GM23338 (cell line): ENCODE results near the gene TCP11. TPM values are rescaled to one million over a fixed set of nuclear protein-coding genes. Genes with fewer than 3 reads are reported as not detected.

Experiments used
- ATAC-seq: fragments of 200-7000 bp; cut with Tn5 transposase; 3 replicates; pipeline ENCODE4 v1.9.1; 2020
- DNase-seq: peaks from one replicate; pipeline ENCODE4 v3.0.0-alpha.2; 2015; ENCODE audit warnings: low spot score
- H2AFZ ChIP-seq: fragments of 200-600 bp; sonication (generic); 2 replicates; pipeline ENCODE4 v1.8.0; 2016; ENCODE audit warnings: antibody characterized with exemption, mild to moderate bottlenecking, moderate library complexity
- H3F3A ChIP-seq: fragments of 200-600 bp; sonication (generic); replicated peaks from 2 replicates; pipeline ENCODE4 v1.8.0; 2017; ENCODE audit warnings: antibody characterized with exemption, mixed run types, low read depth
- H3K27ac ChIP-seq: fragments of 200-600 bp; sonication (generic); 2 replicates; pipeline ENCODE4 v1.6.1; 2016; ENCODE audit warnings: low read depth
- H3K27me3 ChIP-seq: fragments of 200-600 bp; sonication (generic); 2 replicates; pipeline ENCODE4 v1.8.0; 2016; ENCODE audit warnings: mild to moderate bottlenecking, mixed run types, moderate library complexity; ENCODE audit not compliant: insufficient read depth
- H3K36me3 ChIP-seq: fragments of 200-600 bp; sonication (generic); 2 replicates; pipeline ENCODE4 v1.8.0; 2016; ENCODE audit warnings: mild to moderate bottlenecking; ENCODE audit not compliant: insufficient read depth
- H3K4me1 ChIP-seq: fragments of 200-600 bp; sonication (generic); 2 replicates; pipeline ENCODE4 v1.8.0; 2016; ENCODE audit warnings: mild to moderate bottlenecking, moderate library complexity; ENCODE audit not compliant: insufficient read depth
- H3K4me2 ChIP-seq: fragments of 200-600 bp; sonication (generic); 2 replicates; pipeline ENCODE4 v1.7.1; 2017; ENCODE audit warnings: mixed run types
- H3K4me3 ChIP-seq: fragments of 200-600 bp; sonication (generic); 2 replicates; pipeline ENCODE4 v1.6.1; 2016; ENCODE audit warnings: mixed run types
- H3K79me2 ChIP-seq: fragments of 200-600 bp; sonication (generic); replicated peaks from 2 replicates; pipeline ENCODE4 v1.8.0; 2017; ENCODE audit warnings: mild to moderate bottlenecking; ENCODE audit not compliant: insufficient read depth
- H3K9me2 ChIP-seq: fragments of 200-600 bp; sonication (generic); 2 replicates; pipeline ENCODE4 v1.8.0; 2017; ENCODE audit not compliant: insufficient read depth
- H4K20me1 ChIP-seq: fragments of 200-600 bp; sonication (generic); replicated peaks from 2 replicates; pipeline ENCODE4 v1.8.0; 2017; ENCODE audit warnings: mild to moderate bottlenecking; ENCODE audit not compliant: insufficient read depth
- H3K27ac Mint-ChIP-seq: 2 replicates; pipeline ENCODE4 v1.8.0; 2020; ENCODE audit warnings: inconsistent platforms, mild to moderate bottlenecking, moderate library complexity, mixed read lengths
- H3K27me3 Mint-ChIP-seq: 3 replicates; pipeline ENCODE4 v1.8.0; 2022; ENCODE audit warnings: low read depth, mild to moderate bottlenecking, moderate library complexity, mixed read lengths, inconsistent platforms; ENCODE audit not compliant: insufficient read depth, poor library complexity
- H3K36me3 Mint-ChIP-seq: 3 replicates; pipeline ENCODE4 v1.8.0; 2021; ENCODE audit warnings: low read depth, mild to moderate bottlenecking, inconsistent platforms, moderate library complexity, mixed read lengths
- H3K4me1 Mint-ChIP-seq: 3 replicates; pipeline ENCODE4 v1.8.0; 2020; ENCODE audit warnings: mild to moderate bottlenecking, inconsistent platforms, mixed read lengths
- H3K4me3 Mint-ChIP-seq: 3 replicates; pipeline ENCODE4 v1.8.0; 2021; ENCODE audit warnings: moderate library complexity, mild to moderate bottlenecking, inconsistent platforms, mixed read lengths
- H3K9me3 Mint-ChIP-seq: 3 replicates; pipeline ENCODE4 v1.8.0; 2020; ENCODE audit warnings: moderate library complexity, mild to moderate bottlenecking, inconsistent platforms, mixed read lengths
- EZH2 ChIP-seq: fragments of 200-600 bp; sonication (generic); IDR thresholded peaks from one replicate; pipeline ENCODE4 v1.8.0; 2017; ENCODE audit warnings: antibody characterized with exemption, mild to moderate bottlenecking, low read depth; ENCODE audit not compliant: unreplicated experiment
- EZH2phosphoT487 ChIP-seq: fragments of 200-600 bp; sonication (generic); IDR thresholded peaks from one replicate; pipeline ENCODE4 v1.8.1; 2018; ENCODE audit warnings: antibody characterized with exemption; ENCODE audit not compliant: unreplicated experiment
- JUNB ChIP-seq: IDR thresholded peaks from one replicate; pipeline ENCODE4 v1.6.1; 2016; ENCODE audit warnings: antibody characterized with exemption; ENCODE audit not compliant: unreplicated experiment
- POLR2AphosphoS5 ChIP-seq: IDR thresholded peaks from 2 replicates; pipeline ENCODE4 v1.6.1; 2016; ENCODE audit warnings: antibody characterized with exemption, low read depth
- STAT1 ChIP-seq: IDR thresholded peaks from one replicate; pipeline ENCODE4 v1.6.1; 2016; ENCODE audit warnings: antibody characterized with exemption; ENCODE audit not compliant: unreplicated experiment
- ZNF114 ChIP-seq: fragments of 250-450 bp; sonication (Bioruptor Pico); IDR thresholded peaks from 2 replicates; pipeline ENCODE4 v1.5.0; 2020; ENCODE audit warnings: mild to moderate bottlenecking, moderate library complexity
- ZNF331 ChIP-seq: fragments of 250-450 bp; sonication (Bioruptor Pico); IDR thresholded peaks from 2 replicates; pipeline ENCODE4 v1.5.0; 2020; ENCODE audit warnings: low read depth, mild to moderate bottlenecking, moderate library complexity
- polyA plus RNA-seq: library from polyadenylated mRNA; unstranded; fragments of >200 nt; fragmentation: Nextera tagmentation; extraction: Ambion mirVana; gene quantifications from 2 replicates; pipeline ENCODE4 v1.2.1, GENCODE V29; 2016
- total RNA-seq: library from RNA; depleted of rRNA; stranded (reverse); fragments of >200 nt; shearing (Covaris generic); gene quantifications from 2 replicates; pipeline ENCODE4 v1.2.3, GENCODE V29; 2014
- TF ChIP-seq, protein P1 (sequence below): fragments of 250-450 bp; sonication (Bioruptor Pico); IDR thresholded peaks from 2 replicates; pipeline ENCODE4 v1.5.0; 2020; ENCODE audit warnings: mild to moderate bottlenecking, moderate library complexity

Gene TCP11
- total and polyA plus RNA-seq, 2 experiments from 2014 or later: not detected

DNA sequence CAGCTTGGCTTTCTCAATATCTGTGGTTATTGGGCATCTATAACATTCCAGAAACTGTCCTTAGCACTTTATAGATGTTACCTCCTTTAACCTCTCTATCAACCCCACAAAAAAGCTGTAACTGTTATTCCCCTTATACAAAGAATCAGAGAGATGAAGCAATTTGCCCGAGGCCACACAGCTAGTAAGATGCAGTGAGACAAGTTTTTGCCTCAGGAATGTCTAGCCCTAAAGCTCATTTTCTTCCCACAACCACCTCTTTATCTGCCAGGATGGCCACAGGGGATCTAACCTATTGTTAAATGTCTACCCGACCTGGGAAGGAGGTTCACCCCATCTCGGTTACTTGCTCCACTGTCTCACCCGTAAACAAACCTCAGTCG lies 31.9 kb upstream of the TCP11 start (continued):
- TF ChIP-seq, protein P1, sequence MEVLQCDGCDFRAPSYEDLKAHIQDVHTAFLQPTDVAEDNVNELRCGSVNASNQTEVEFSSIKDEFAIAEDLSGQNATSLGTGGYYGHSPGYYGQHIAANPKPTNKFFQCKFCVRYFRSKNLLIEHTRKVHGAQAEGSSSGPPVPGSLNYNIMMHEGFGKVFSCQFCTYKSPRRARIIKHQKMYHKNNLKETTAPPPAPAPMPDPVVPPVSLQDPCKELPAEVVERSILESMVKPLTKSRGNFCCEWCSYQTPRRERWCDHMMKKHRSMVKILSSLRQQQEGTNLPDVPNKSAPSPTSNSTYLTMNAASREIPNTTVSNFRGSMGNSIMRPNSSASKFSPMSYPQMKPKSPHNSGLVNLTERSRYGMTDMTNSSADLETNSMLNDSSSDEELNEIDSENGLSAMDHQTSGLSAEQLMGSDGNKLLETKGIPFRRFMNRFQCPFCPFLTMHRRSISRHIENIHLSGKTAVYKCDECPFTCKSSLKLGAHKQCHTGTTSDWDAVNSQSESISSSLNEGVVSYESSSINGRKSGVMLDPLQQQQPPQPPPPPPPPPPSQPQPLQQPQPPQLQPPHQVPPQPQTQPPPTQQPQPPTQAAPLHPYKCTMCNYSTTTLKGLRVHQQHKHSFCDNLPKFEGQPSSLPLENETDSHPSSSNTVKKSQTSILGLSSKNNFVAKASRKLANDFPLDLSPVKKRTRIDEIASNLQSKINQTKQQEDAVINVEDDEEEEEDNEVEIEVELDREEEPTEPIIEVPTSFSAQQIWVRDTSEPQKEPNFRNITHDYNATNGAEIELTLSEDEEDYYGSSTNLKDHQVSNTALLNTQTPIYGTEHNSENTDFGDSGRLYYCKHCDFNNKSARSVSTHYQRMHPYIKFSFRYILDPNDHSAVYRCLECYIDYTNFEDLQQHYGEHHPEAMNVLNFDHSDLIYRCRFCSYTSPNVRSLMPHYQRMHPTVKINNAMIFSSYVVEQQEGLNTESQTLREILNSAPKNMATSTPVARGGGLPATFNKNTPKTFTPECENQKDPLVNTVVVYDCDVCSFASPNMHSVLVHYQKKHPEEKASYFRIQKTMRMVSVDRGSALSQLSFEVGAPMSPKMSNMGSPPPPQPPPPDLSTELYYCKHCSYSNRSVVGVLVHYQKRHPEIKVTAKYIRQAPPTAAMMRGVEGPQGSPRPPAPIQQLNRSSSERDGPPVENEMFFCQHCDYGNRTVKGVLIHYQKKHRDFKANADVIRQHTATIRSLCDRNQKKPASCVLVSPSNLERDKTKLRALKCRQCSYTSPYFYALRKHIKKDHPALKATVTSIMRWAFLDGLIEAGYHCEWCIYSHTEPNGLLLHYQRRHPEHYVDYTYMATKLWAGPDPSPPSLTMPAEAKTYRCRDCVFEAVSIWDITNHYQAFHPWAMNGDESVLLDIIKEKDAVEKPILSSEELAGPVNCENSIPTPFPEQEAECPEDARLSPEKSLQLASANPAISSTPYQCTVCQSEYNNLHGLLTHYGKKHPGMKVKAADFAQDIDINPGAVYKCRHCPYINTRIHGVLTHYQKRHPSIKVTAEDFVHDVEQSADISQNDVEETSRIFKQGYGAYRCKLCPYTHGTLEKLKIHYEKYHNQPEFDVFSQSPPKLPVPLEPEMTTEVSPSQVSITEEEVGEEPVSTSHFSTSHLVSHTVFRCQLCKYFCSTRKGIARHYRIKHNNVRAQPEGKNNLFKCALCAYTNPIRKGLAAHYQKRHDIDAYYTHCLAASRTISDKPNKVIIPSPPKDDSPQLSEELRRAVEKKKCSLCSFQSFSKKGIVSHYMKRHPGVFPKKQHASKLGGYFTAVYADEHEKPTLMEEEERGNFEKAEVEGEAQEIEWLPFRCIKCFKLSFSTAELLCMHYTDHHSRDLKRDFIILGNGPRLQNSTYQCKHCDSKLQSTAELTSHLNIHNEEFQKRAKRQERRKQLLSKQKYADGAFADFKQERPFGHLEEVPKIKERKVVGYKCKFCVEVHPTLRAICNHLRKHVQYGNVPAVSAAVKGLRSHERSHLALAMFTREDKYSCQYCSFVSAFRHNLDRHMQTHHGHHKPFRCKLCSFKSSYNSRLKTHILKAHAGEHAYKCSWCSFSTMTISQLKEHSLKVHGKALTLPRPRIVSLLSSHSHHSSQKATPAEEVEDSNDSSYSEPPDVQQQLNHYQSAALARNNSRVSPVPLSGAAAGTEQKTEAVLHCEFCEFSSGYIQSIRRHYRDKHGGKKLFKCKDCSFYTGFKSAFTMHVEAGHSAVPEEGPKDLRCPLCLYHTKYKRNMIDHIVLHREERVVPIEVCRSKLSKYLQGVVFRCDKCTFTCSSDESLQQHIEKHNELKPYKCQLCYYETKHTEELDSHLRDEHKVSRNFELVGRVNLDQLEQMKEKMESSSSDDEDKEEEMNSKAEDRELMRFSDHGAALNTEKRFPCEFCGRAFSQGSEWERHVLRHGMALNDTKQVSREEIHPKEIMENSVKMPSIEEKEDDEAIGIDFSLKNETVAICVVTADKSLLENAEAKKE (CRISPR knock-in tag): no peak
- TF ChIP-seq ZNF331 (CRISPR knock-in tag): no peak

DNA sequence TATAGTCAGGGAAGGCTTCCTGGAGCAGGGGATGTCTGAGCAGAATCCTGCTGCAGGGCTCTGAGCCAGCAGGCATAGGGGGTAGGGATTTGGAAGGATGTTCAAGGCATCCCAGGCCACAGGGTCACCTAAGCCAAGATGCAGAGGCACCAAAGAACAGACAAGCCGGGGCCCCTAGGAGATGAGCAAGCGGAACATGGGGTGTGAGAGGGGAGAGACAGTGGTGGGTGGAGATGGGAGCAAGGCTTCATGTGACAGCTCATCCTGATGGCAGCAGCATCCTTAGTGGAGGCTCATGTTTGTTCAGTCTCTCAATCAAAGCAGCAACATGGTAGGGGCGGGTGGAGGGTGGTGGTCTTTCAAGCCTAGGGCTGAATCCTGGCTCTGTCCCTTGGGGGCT lies 29.8 kb upstream of the TCP11 start:
- H2AFZ ChIP-seq: no peak overlapping the region
- DNase-seq (no peak), ATAC-seq (no peak)
- peaks cover 4% of the 10 kb centered on the region; the same call in 2 of the 3 replicates for H3K9me3 Mint-ChIP-seq
- no peaks in the 10 kb centered on the region for H3K79me2 ChIP-seq
- H3K27ac Mint-ChIP-seq: no peak overlapping the region
- H3K27me3 Mint-ChIP-seq: peaks cover 10% of the 10 kb centered on the region
- H3K36me3 Mint-ChIP-seq: peaks cover 2% of the 10 kb centered on the region; the same call in 2 of the 3 replicates
- H4K20me1 ChIP-seq: no peaks in the 10 kb centered on the region
- no peaks in the 10 kb centered on the region for H3K4me1 ChIP-seq
- H3K36me3 ChIP-seq: no peaks in the 10 kb centered on the region
- H3K4me2 ChIP-seq: no peak overlapping the region
- H3K27me3 ChIP-seq: no peaks in the 10 kb centered on the region
- H3K4me3 Mint-ChIP-seq: no peak overlapping the region
- H3F3A ChIP-seq: no peaks in the 10 kb centered on the region
- peaks cover 5% of the 10 kb centered on the region; the same call in 2 of the 3 replicates for H3K4me1 Mint-ChIP-seq
- H3K4me3 ChIP-seq: no peak overlapping the region
- 0 out of 2 replicates have a peak, but pooled peaks cover 2% of the 10 kb centered on the region for H3K9me2 ChIP-seq
- H3K27ac ChIP-seq: no peak overlapping the region
- TF ChIP-seq EZH2 (no peak), EZH2phosphoT487 (no peak), ZNF331 (CRISPR knock-in tag) (no peak), JUNB (no peak), POLR2AphosphoS5 (no peak), STAT1 (no peak), ZNF114 (CRISPR knock-in tag) (no peak)
- TF ChIP-seq, protein P1 (CRISPR knock-in tag): no peak
